OCI-LY1 (cell line): ENCODE data around the gene WDFY4.

ENCODE experiments used
- H2AFZ ChIP-seq: fragments of 200-600 bp; sonication (generic), shearing (Covaris generic); 2 replicates; pipeline ENCODE4 v1.6.0; 2014; ENCODE audit warnings: antibody characterized with exemption, mild to moderate bottlenecking, low read length
- H3F3A ChIP-seq: fragments of 200-600 bp; sonication (generic), shearing (Covaris generic); 2 replicates; pipeline ENCODE4 v1.6.0; 2014; ENCODE audit warnings: mild to moderate bottlenecking, antibody characterized with exemption, low read length, moderate library complexity; ENCODE audit not compliant: insufficient read depth
- H3K27ac ChIP-seq: fragments of 200-600 bp; sonication (generic); 2 replicates; pipeline ENCODE4 v1.5.1; 2014; ENCODE audit warnings: low read length, mixed run types, mild to moderate bottlenecking, low read depth; ENCODE audit not compliant: poor library complexity, severe bottlenecking
- H3K27me3 ChIP-seq: fragments of 200-600 bp; sonication (generic); 2 replicates; pipeline ENCODE4 v1.6.0; 2014; ENCODE audit warnings: antibody characterized with exemption, mild to moderate bottlenecking, low read length, moderate library complexity; ENCODE audit not compliant: insufficient read depth
- H3K36me3 ChIP-seq: fragments of 200-600 bp; sonication (generic); 2 replicates; pipeline ENCODE4 v1.6.1; 2014; ENCODE audit warnings: mild to moderate bottlenecking, antibody characterized with exemption, low read length, moderate library complexity, mixed read lengths; ENCODE audit not compliant: insufficient read depth
- H3K4me1 ChIP-seq: fragments of 200-600 bp; sonication (generic); 2 replicates; pipeline ENCODE4 v1.5.1; 2014; ENCODE audit warnings: mild to moderate bottlenecking, low read length, moderate library complexity; ENCODE audit not compliant: insufficient read depth, severe bottlenecking
- H3K4me2 ChIP-seq: fragments of 200-600 bp; sonication (generic), shearing (Covaris generic); 2 replicates; pipeline ENCODE4 v1.6.1; 2014; ENCODE audit warnings: low read length
- H3K4me3 ChIP-seq: fragments of 200-600 bp; sonication (generic); 2 replicates; pipeline ENCODE4 v1.5.1; 2014; ENCODE audit warnings: low read length, low read depth, mild to moderate bottlenecking, mixed read lengths; ENCODE audit not compliant: poor library complexity, severe bottlenecking
- H3K79me2 ChIP-seq: fragments of 200-600 bp; shearing (Covaris generic); 2 replicates; pipeline ENCODE4 v1.6.1; 2016; ENCODE audit warnings: mixed run types, low read length, mixed read lengths; ENCODE audit not compliant: insufficient read depth
- H3K9ac ChIP-seq: fragments of 200-600 bp; sonication (generic), shearing (Covaris generic); 2 replicates; pipeline ENCODE4 v1.6.1; 2014; ENCODE audit warnings: mild to moderate bottlenecking, low read length, mixed read lengths
- H3K9me2 ChIP-seq: fragments of 200-600 bp; sonication (generic), shearing (Covaris generic); 2 replicates; pipeline ENCODE4 v1.6.1; 2014; ENCODE audit warnings: low read depth, mild to moderate bottlenecking, low read length, mixed read lengths
- H3K9me3 ChIP-seq: fragments of 200-600 bp; shearing (Covaris generic); 2 replicates; pipeline ENCODE4 v1.6.1; 2014; ENCODE audit warnings: low read length, mixed read lengths
- H4K20me1 ChIP-seq: fragments of 200-600 bp; sonication (generic), shearing (Covaris generic); 2 replicates; pipeline ENCODE4 v1.6.0; 2016; ENCODE audit warnings: mild to moderate bottlenecking, low read length; ENCODE audit not compliant: insufficient read depth
- EZH2 ChIP-seq: fragments of 200-600 bp; sonication (generic), shearing (Covaris generic); IDR thresholded peaks from 2 replicates; pipeline ENCODE4 v1.8.0; 2017; ENCODE audit warnings: borderline replicate concordance, mixed run types, mild to moderate bottlenecking, antibody characterized with exemption, low read length, moderate library complexity, mixed read lengths
- TF ChIP-seq, protein P1 (sequence below): fragments of 200-600 bp; sonication (generic), shearing (Covaris generic); IDR thresholded peaks from 2 replicates; pipeline ENCODE4 v1.5.1; 2017; ENCODE audit warnings: mild to moderate bottlenecking, antibody characterized with exemption, low read length, moderate library complexity, mixed read lengths

The WDFY4 gene, protein sequence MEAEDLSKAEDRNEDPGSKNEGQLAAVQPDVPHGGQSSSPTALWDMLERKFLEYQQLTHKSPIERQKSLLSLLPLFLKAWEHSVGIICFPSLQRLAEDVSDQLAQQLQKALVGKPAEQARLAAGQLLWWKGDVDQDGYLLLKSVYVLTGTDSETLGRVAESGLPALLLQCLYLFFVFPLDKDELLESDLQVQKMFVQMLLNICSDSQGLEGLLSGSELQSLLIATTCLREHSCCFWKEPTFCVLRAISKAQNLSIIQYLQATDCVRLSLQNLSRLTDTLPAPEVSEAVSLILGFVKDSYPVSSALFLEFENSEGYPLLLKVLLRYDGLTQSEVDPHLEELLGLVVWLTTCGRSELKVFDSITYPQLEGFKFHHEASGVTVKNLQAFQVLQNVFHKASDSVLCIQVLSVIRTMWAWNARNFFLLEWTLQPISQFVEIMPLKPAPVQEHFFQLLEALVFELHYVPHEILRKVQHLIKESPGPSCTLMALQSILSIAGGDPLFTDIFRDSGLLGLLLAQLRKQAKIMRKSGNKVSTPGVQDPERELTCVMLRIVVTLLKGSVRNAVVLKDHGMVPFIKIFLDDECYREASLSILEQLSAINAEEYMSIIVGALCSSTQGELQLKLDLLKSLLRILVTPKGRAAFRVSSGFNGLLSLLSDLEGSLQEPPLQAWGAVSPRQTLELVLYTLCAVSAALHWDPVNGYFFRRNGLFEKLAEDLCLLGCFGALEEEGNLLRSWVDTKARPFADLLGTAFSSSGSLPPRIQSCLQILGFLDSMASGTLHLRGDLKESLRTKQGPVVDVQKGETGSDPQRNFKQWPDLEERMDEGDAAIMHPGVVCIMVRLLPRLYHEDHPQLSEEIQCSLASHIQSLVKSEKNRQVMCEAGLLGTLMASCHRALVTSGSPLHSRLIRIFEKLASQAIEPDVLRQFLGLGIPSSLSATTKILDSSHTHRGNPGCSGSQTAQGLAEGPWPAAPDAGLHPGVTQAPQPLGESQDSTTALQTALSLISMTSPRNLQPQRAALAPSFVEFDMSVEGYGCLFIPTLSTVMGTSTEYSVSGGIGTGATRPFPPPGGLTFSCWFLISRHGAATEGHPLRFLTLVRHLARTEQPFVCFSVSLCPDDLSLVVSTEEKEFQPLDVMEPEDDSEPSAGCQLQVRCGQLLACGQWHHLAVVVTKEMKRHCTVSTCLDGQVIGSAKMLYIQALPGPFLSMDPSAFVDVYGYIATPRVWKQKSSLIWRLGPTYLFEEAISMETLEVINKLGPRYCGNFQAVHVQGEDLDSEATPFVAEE (N-terminal part only)

DNA sequence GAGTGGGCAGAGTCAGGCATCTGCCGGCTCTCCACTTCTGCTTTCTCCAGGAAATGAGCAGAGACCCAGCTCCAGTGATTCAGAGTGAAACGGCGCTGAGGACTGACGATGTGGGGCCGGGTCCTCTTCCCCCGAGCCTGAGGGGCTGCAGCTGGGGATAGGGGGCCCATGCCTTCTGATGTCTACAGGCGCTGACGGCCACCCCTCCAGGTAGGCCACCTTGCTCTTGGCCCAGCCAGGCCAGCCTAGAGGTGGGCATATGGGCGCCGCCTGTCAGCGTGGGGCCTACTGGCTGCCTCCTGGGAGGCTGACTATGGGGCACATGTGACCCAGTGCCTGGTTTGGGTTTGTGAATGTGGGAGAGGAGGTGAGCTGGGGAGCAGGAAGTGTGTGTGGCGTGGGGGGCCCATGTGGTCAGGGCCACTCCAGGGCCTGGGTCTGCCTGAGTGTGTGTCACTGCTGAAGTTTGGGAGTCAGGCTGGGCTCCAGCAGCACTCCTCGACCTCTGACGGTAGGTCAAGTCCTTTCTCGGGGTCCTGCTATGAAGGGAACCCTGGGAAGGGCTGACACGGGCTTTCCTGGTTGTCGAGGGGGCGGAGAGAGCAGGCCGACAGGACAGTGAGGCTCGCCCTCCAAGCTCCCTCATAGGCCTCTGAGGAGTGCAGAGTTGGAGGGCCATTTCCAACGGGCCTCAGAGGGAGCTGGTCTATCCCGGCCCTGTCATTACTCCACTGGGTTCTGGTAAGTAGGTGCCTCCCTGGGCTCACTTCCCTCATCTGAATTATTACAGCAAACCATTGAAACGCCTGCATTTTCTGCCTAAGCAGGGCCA is at the start of gene WDFY4:
WDFY4 (plus strand) TSS at position 82 of the 832 bp plus-strand sequence. CDS start 24,860 bp downstream, outside the sequence.
- H3K9me3 ChIP-seq, result peaks cover 14% of the 10 kb centered on the region
- peaks cover 21% of the 10 kb centered on the region for H3K36me3 ChIP-seq
- H3K4me1 ChIP-seq, result peaks cover 76% of the 10 kb centered on the region
- H3K4me2 ChIP-seq, result peak within 1 kb of the TSS; percentile 91
- H3K9ac ChIP-seq, result peak within 1 kb of the TSS; percentile 93
- no peaks in the 10 kb centered on the region for H3K9me2 ChIP-seq
- no peaks in the 10 kb centered on the region for H3K27me3 ChIP-seq
- H4K20me1 ChIP-seq, result no peaks in the 10 kb centered on the region
- no peak within 1 kb of the TSS for H2AFZ ChIP-seq
- H3F3A ChIP-seq, result 0 out of 2 replicates have a peak, but pooled peaks cover 13% of the 10 kb centered on the region
- no peak for TF ChIP-seq EZH2
- peak within 1 kb of the TSS; percentile 99 for H3K27ac ChIP-seq
- peaks cover 42% of the 10 kb centered on the region for H3K79me2 ChIP-seq
- H3K4me3 ChIP-seq, result peak within 1 kb of the TSS; percentile 72

DNA sequence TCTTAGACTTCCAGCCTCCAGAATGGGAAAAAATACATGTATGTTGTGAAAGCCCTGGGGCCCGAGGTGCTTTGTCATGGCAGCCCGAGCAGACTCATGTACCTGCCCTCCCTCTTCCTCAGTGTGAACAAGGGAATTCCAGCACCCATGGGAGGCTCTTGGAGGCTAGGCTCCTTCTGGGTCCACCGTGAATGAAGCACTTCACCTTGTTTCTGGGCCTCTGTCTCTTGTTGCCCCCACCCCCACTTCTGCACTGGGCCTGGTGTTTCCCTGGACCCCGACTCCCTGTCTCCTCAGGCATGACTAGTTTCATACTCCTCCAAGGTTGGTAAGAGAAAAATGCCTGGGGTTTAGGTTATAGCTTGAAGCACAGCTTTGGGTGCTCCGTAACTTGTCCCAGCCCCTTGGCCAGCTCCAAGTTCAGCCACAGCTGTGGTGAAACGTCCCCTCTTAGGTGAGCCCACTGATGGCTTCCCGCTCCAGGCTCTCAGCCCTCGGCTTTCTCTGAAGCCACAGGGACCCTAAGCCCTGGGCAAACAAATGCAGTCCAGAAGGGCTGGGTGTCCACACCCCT is 49.6 kb upstream of the WDFY4 start:
- no peaks in the 10 kb centered on the region for H3K27me3 ChIP-seq
- H3K9me3 ChIP-seq, result no peaks in the 10 kb centered on the region
- H3K9ac ChIP-seq, result no peak overlapping the region
- H3K4me2 ChIP-seq, result no peak overlapping the region
- H3K4me3 ChIP-seq, result no peak overlapping the region
- no peaks in the 10 kb centered on the region for H3F3A ChIP-seq
- peaks cover 9% of the 10 kb centered on the region for H3K4me1 ChIP-seq
- no peaks in the 10 kb centered on the region for H3K79me2 ChIP-seq
- H3K36me3 ChIP-seq, result no peaks in the 10 kb centered on the region
- no peaks in the 10 kb centered on the region for H3K9me2 ChIP-seq
- TF ChIP-seq, protein P1, sequence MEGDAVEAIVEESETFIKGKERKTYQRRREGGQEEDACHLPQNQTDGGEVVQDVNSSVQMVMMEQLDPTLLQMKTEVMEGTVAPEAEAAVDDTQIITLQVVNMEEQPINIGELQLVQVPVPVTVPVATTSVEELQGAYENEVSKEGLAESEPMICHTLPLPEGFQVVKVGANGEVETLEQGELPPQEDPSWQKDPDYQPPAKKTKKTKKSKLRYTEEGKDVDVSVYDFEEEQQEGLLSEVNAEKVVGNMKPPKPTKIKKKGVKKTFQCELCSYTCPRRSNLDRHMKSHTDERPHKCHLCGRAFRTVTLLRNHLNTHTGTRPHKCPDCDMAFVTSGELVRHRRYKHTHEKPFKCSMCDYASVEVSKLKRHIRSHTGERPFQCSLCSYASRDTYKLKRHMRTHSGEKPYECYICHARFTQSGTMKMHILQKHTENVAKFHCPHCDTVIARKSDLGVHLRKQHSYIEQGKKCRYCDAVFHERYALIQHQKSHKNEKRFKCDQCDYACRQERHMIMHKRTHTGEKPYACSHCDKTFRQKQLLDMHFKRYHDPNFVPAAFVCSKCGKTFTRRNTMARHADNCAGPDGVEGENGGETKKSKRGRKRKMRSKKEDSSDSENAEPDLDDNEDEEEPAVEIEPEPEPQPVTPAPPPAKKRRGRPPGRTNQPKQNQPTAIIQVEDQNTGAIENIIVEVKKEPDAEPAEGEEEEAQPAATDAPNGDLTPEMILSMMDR, result no peak
- no peak for TF ChIP-seq EZH2
- no peak overlapping the region for H3K27ac ChIP-seq
- H2AFZ ChIP-seq, result no peak overlapping the region
- no peaks in the 10 kb centered on the region for H4K20me1 ChIP-seq

DNA sequence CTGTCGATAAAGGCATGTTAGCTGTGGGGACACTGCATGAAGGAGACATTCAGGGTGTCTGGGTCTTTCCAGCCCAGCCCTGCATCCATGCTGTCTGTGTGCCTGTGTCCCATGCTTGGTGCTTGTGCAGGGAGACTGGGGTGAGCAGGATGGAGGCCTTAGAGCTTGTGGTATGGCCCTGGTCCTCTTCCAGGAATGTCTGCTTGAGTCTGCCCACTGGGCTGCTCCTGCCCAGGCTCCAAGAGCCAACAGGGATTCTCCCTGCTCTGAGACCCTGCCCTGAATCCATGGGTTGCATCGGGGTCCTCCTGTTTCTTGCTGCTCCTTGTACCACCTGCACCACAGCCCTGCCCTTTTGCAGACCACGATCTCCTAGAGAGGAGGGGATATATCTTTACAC is 48.4 kb upstream of the WDFY4 start:
- Histone ChIP-seq H3K9me3 (no peaks in the 10 kb centered on the region), H2AFZ (no peak overlapping the region), H3K4me2 (no peak overlapping the region), H4K20me1 (no peaks in the 10 kb centered on the region), H3K4me1 (peaks cover 9% of the 10 kb centered on the region), H3K36me3 (no peaks in the 10 kb centered on the region), H3F3A (no peaks in the 10 kb centered on the region), H3K9me2 (no peaks in the 10 kb centered on the region), H3K27me3 (no peaks in the 10 kb centered on the region), H3K27ac (no peak overlapping the region), H3K9ac (no peak overlapping the region), H3K79me2 (no peaks in the 10 kb centered on the region), H3K4me3 (no peak overlapping the region)
- no peak for TF ChIP-seq EZH2
- TF ChIP-seq, protein P1, result no peak
